Fibroblast of lung (primary cell): ENCODE results near the gene BAIAP2. TPM values are rescaled to one million over a fixed set of nuclear protein-coding genes. Genes with fewer than 3 reads are reported as not detected.

ENCODE experiments used
- DNase-seq, 2 donors: peaks; one replicate each; pipeline versions ENCODE4 v3.0.0 to v3.0.0-alpha.2; 2010; ENCODE audit warnings: low read depth in 2 of 2
- H2AFZ ChIP-seq: 2 replicates; pipeline ENCODE4 v1.5.1; 2012; ENCODE audit warnings: low read length, control low read depth, inconsistent platforms
- H3K27ac ChIP-seq: 2 replicates; pipeline ENCODE4 v1.5.1; 2011; ENCODE audit warnings: low read length, control low read depth; ENCODE audit not compliant: insufficient read depth
- H3K27me3 ChIP-seq: 2 replicates; pipeline ENCODE4 v1.5.1; 2011; ENCODE audit warnings: mild to moderate bottlenecking, low read length; ENCODE audit not compliant: control insufficient read depth, insufficient read depth
- H3K36me3 ChIP-seq: 2 replicates; pipeline ENCODE4 v1.5.1; 2011; ENCODE audit warnings: low read length; ENCODE audit not compliant: control insufficient read depth, insufficient read depth
- H3K4me1 ChIP-seq: 2 replicates; pipeline ENCODE4 v1.5.1; 2011; ENCODE audit warnings: low read length; ENCODE audit not compliant: control insufficient read depth, insufficient read depth; ENCODE audit errors: extremely low read depth
- H3K4me2 ChIP-seq: 2 replicates; pipeline ENCODE4 v1.5.1; 2011; ENCODE audit warnings: low read length, control low read depth; ENCODE audit not compliant: insufficient read depth; ENCODE audit errors: extremely low read depth
- H3K4me3 ChIP-seq, 4 experiments: fragments of 200-600 bp in 1 of 4; sonication (generic) in 1 of 4; replicated peaks in 1 of 4; 2 replicates each; pipeline ENCODE4 v1.5.1; 2011 to 2016; ENCODE audit warnings: low read length in 4 of 4, low read depth in 3 of 4, mild to moderate bottlenecking in 3 of 4, control low read depth in 2 of 4, inconsistent platforms in 1 of 4, mixed read lengths in 1 of 4; ENCODE audit not compliant: insufficient read depth in 1 of 4; ENCODE audit errors: control extremely low read depth in 1 of 4
- H3K79me2 ChIP-seq: 2 replicates; pipeline ENCODE4 v1.5.1; 2012; ENCODE audit warnings: mild to moderate bottlenecking, low read length, inconsistent platforms; ENCODE audit not compliant: control insufficient read depth, insufficient read depth
- H3K9ac ChIP-seq: 2 replicates; pipeline ENCODE4 v1.5.1; 2011; ENCODE audit warnings: mild to moderate bottlenecking, low read length, control low read depth; ENCODE audit not compliant: insufficient read depth
- H3K9me3 ChIP-seq: 2 replicates; pipeline ENCODE4 v1.5.1; 2012; ENCODE audit warnings: low read depth, low read length; ENCODE audit not compliant: control insufficient read depth, insufficient read depth
- H4K20me1 ChIP-seq: 2 replicates; pipeline ENCODE4 v1.5.1; 2011; ENCODE audit warnings: low read length; ENCODE audit not compliant: control insufficient read depth, insufficient read depth; ENCODE audit errors: extremely low read depth
- CTCF ChIP-seq, 2 donors: IDR thresholded peaks in 1 of 2; conservative IDR thresholded peaks in 1 of 2; 1 replicate in 1 of 2; 2 replicates in 1 of 2; pipeline ENCODE4 v1.5.1; 2011 to 2012; ENCODE audit warnings: low read length in 2 of 2, control low read depth in 1 of 2, inconsistent platforms in 1 of 2, low read depth in 1 of 2, mild to moderate bottlenecking in 1 of 2
- EZH2 ChIP-seq: IDR thresholded peaks from 2 replicates; pipeline ENCODE4 v1.5.1; 2012; ENCODE audit warnings: low read length, control low read depth, mild to moderate bottlenecking; ENCODE audit errors: missing control alignments
- polyA plus RNA-seq, 2 donors: library from polyadenylated mRNA; depleted of rRNA in 1 of 2; stranded (reverse) in 1 of 2; unstranded in 1 of 2; fragments of >200 nt; gene quantifications; 2 replicates each; pipeline ENCODE4 v1.2.1, GENCODE V29; 2011 to 2012; ENCODE audit warnings: missing spikeins in 1 of 2
- total RNA-seq: library from RNA; depleted of rRNA; stranded (reverse); fragments of >200 nt; gene quantifications from 2 replicates; pipeline ENCODE4 v1.2.1, GENCODE V29; 2014

The BAIAP2 gene
- total and polyA plus RNA-seq, 2 donors (not counting 1 experiment from before 2014, with no cell fraction given): 6.0 to 13.4 TPM

- H3K27ac ChIP-seq: no peak overlapping the region
- no peaks in the 10 kb centered on the region for H3K9me3 ChIP-seq
- peaks cover 3% of the 10 kb centered on the region for H3K4me1 ChIP-seq
- no peak overlapping the region for H3K9ac ChIP-seq
- DNase-seq: no peak
- H3K4me3 ChIP-seq: no peak overlapping the region
- TF ChIP-seq EZH2 (no peak), CTCF (conservative IDR thresholded peaks at IDR 0.05 in 1 of 2, IDR thresholded peaks at IDR 0.05 in 1 of 2; ENCODE audit: low read depth in 1 of 2, low read length in 2 of 2) (no peak)
- H4K20me1 ChIP-seq: no peaks in the 10 kb centered on the region
- no peaks in the 10 kb centered on the region for H3K79me2 ChIP-seq
- H3K4me2 ChIP-seq: no peak overlapping the region
- H3K27me3 ChIP-seq: peaks cover 16% of the 10 kb centered on the region
- H3K36me3 ChIP-seq: peaks cover 24% of the 10 kb centered on the region
- no peak overlapping the region for H2AFZ ChIP-seq
These were observed 34.7 kb upstream of the BAIAP2 start for GRCh38 chr17:81000334-81000630.

GRCh38 chr17:81000631-81001357, 34.2 kb upstream of the BAIAP2 start:
- DNase-seq: no peak
- no peak overlapping the region for H3K27ac ChIP-seq
- no peak for TF ChIP-seq EZH2
- TF ChIP-seq CTCF (conservative IDR thresholded peaks at IDR 0.05 in 1 of 2, IDR thresholded peaks at IDR 0.05 in 1 of 2; ENCODE audit: low read depth in 1 of 2, low read length in 2 of 2): no peak
- H3K4me3 ChIP-seq: no peak overlapping the region
- H3K4me2 ChIP-seq: no peak overlapping the region
- peaks cover 20% of the 10 kb centered on the region for H3K36me3 ChIP-seq
- H3K27me3 ChIP-seq: peaks cover 17% of the 10 kb centered on the region
- H2AFZ ChIP-seq: no peak overlapping the region
- H3K4me1 ChIP-seq: peaks cover 3% of the 10 kb centered on the region
- H3K9ac ChIP-seq: no peak overlapping the region
- H4K20me1 ChIP-seq: no peaks in the 10 kb centered on the region
- no peaks in the 10 kb centered on the region for H3K9me3 ChIP-seq
- H3K79me2 ChIP-seq: no peaks in the 10 kb centered on the region

- Histone ChIP-seq H3K27me3 (peaks cover 24% of the 10 kb centered on the region), H3K9me3 (no peaks in the 10 kb centered on the region), H3K79me2 (no peaks in the 10 kb centered on the region), H3K36me3 (peaks cover 16% of the 10 kb centered on the region), H3K27ac (no peak overlapping the region), H3K9ac (no peak overlapping the region), H4K20me1 (no peaks in the 10 kb centered on the region), H2AFZ (no peak overlapping the region), H3K4me3 (no peak overlapping the region), H3K4me1 (peaks cover 3% of the 10 kb centered on the region), H3K4me2 (peak overlapping the region; percentile 10)
- DNase-seq: no peak
- TF ChIP-seq EZH2: no peak
- no peak for TF ChIP-seq CTCF (conservative IDR thresholded peaks at IDR 0.05 in 1 of 2, IDR thresholded peaks at IDR 0.05 in 1 of 2; ENCODE audit: low read depth in 1 of 2, low read length in 2 of 2)
These were observed 33.0 kb upstream of the BAIAP2 start for GRCh38 chr17:81002013-81002384.
